HepG2 (cell line): ENCODE results near the gene SNX10.
A peak's percentile ranks its signal among the peaks of the same experiment; 100 is the strongest.

ENCODE experiments used
- ARHGAP35 ChIP-seq: sonication (generic); formaldehyde crosslinking; IDR thresholded peaks from 2 replicates; pipeline ENCODE4 v1.9.0; 2022; ENCODE audit warnings: mild to moderate bottlenecking, inconsistent platforms, moderate library complexity, missing genetic modification reagents, borderline replicate concordance
- CCDC6 ChIP-seq: sonication (generic); formaldehyde crosslinking; IDR thresholded peaks from 2 replicates; pipeline ENCODE4 v1.8.1; 2022; ENCODE audit warnings: mild to moderate bottlenecking, missing genetic modification reagents, moderate library complexity
- CTCF ChIP-seq: sonication (generic); formaldehyde crosslinking; IDR thresholded peaks from 2 replicates; pipeline ENCODE4 v1.5.0; 2020; ENCODE audit warnings: mild to moderate bottlenecking, missing genetic modification reagents, moderate library complexity
- HMGXB4 ChIP-seq, 2 experiments: sonication (generic) in 1 of 2; formaldehyde crosslinking in 1 of 2; IDR thresholded peaks; 2 replicates each; pipeline versions ENCODE4 v1.4.0 to v1.6.1; 2018 to 2020; ENCODE audit warnings: missing genetic modification reagents in 2 of 2, borderline replicate concordance in 1 of 2, low read depth in 1 of 2, mild to moderate bottlenecking in 1 of 2, missing biosample characterization in 1 of 2
- STAT5B ChIP-seq: sonication (generic); formaldehyde crosslinking; IDR thresholded peaks from 2 replicates; pipeline ENCODE4 v1.4.0; 2020; ENCODE audit warnings: missing genetic modification reagents
- ZNF670 ChIP-seq: sonication (generic); formaldehyde crosslinking; IDR thresholded peaks from 2 replicates; pipeline ENCODE4 v1.8.0; 2022; ENCODE audit warnings: mild to moderate bottlenecking, missing genetic modification reagents, borderline replicate concordance
- TF ChIP-seq, protein P1 (sequence below): fragments of 450-650 bp; IDR thresholded peaks from 2 replicates; pipeline ENCODE4 v1.6.1; 2016

- no peak for TF ChIP-seq CTCF (CRISPR knock-in tag)
- TF ChIP-seq, protein P1, sequence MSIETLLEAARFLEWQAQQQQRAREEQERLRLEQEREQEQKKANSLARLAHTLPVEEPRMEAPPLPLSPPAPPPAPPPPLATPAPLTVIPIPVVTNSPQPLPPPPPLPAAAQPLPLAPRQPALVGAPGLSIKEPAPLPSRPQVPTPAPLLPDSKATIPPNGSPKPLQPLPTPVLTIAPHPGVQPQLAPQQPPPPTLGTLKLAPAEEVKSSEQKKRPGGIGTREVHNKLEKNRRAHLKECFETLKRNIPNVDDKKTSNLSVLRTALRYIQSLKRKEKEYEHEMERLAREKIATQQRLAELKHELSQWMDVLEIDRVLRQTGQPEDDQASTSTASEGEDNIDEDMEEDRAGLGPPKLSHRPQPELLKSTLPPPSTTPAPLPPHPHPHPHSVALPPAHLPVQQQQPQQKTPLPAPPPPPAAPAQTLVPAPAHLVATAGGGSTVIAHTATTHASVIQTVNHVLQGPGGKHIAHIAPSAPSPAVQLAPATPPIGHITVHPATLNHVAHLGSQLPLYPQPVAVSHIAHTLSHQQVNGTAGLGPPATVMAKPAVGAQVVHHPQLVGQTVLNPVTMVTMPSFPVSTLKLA, result no peak
- TF ChIP-seq ZNF670 (CRISPR knock-in tag), result no peak
- no peak for TF ChIP-seq CCDC6 (CRISPR knock-in tag)
- TF ChIP-seq STAT5B (CRISPR knock-in tag), result no peak
- TF ChIP-seq HMGXB4 (CRISPR knock-in tag; IDR thresholded peaks at IDR 0.05; ENCODE audit: borderline replicate concordance in 1 of 2, low read depth in 1 of 2), result peak in 1 of 2 experiments; percentile 17; a peak in 1 of 4 replicates
- no peak for TF ChIP-seq ARHGAP35
Measured at GRCh38 chr7:26343837-26344236, 52.2 kb downstream of the SNX10 start.
